Measurements from ENCODE around the gene GSG1L.

DNA sequence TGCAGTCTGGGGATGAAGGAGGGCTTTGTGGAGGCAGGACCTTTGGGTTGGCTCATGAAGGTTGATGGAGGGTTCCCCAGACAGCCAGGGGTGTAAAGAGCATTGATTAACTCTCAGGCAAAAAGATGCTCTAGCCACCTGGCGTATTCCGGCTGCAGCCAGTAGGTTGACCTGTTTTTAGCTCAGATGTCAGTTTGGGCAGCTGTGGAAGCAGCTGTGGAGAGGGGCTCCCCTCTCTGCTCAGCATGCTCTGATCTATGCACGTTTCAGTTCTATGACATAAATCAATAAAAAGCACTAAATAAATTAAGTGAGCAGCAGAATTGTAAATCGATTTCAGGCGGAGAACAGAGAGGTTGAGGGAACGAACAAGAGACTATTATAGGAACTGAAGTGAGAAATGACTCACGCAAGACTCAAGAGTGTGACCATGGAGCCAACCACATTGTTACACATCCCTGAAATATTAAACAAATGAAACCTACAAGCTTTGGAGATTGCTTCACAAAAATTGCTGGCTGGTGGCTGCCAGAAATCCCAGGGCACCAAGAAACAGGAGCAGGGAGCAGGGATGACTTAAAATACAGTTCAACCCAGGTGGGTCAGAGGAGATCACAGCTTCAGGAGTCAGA, 111.9 kb downstream of the GSG1L start:
- TF ChIP-seq, protein P1, sequence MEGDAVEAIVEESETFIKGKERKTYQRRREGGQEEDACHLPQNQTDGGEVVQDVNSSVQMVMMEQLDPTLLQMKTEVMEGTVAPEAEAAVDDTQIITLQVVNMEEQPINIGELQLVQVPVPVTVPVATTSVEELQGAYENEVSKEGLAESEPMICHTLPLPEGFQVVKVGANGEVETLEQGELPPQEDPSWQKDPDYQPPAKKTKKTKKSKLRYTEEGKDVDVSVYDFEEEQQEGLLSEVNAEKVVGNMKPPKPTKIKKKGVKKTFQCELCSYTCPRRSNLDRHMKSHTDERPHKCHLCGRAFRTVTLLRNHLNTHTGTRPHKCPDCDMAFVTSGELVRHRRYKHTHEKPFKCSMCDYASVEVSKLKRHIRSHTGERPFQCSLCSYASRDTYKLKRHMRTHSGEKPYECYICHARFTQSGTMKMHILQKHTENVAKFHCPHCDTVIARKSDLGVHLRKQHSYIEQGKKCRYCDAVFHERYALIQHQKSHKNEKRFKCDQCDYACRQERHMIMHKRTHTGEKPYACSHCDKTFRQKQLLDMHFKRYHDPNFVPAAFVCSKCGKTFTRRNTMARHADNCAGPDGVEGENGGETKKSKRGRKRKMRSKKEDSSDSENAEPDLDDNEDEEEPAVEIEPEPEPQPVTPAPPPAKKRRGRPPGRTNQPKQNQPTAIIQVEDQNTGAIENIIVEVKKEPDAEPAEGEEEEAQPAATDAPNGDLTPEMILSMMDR (IDR thresholded peaks at IDR 0.05; ENCODE audit: low read depth, low read length), result no peak
- TF ChIP-seq, protein P2, sequence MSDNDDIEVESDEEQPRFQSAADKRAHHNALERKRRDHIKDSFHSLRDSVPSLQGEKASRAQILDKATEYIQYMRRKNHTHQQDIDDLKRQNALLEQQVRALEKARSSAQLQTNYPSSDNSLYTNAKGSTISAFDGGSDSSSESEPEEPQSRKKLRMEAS (IDR thresholded peaks at IDR 0.05; ENCODE audit: low read depth, low read length), result no peak

Data from NB4 (cell line).